Naive B cell (primary cell): Measurements from ENCODE around the gene PRRC2C. TPM values are rescaled to one million over a fixed set of nuclear protein-coding genes. Genes with fewer than 3 reads are reported as not detected.
A peak's percentile ranks its signal among the peaks of the same experiment; 100 is the strongest.
"Not testable (repeated sequence)": the region's sequence is repeated elsewhere in the genome, so short reads cannot be mapped to it uniquely, and the experiment has no call there.

ENCODE experiments used
- ATAC-seq, 2 donors: fragments of 150-1000 bp; cut with Tn5 transposase; 2 replicates each; pipeline ENCODE4 v1.10.0; 2021; ENCODE audit warnings: low read depth in 2 of 2, mild to moderate bottlenecking in 2 of 2, moderate library complexity in 2 of 2
- DNase-seq: peaks from one replicate; pipeline ENCODE4 v3.0.0; 2022
- H3K27ac Mint-ChIP-seq, 6 donors: one replicate each; pipeline ENCODE4 v1.8.0; 2020 to 2022; ENCODE audit warnings: mild to moderate bottlenecking in 6 of 6, mixed read lengths in 6 of 6, moderate library complexity in 5 of 6, inconsistent platforms in 2 of 6
- H3K27me3 Mint-ChIP-seq, 3 donors: one replicate each; pipeline ENCODE4 v1.8.0; 2021 to 2022; ENCODE audit warnings: mixed read lengths in 3 of 3, mild to moderate bottlenecking in 1 of 3
- H3K36me3 Mint-ChIP-seq, 2 donors: one replicate each; pipeline ENCODE4 v1.8.0; 2020 to 2022; ENCODE audit warnings: mixed read lengths in 2 of 2, inconsistent platforms in 1 of 2, mild to moderate bottlenecking in 1 of 2
- H3K4me1 Mint-ChIP-seq, 3 donors: one replicate each; pipeline ENCODE4 v1.8.0; 2020 to 2022; ENCODE audit warnings: mixed read lengths in 3 of 3, inconsistent platforms in 1 of 3, mild to moderate bottlenecking in 1 of 3, moderate library complexity in 1 of 3
- H3K4me3 Mint-ChIP-seq, 8 donors: one replicate each; pipeline ENCODE4 v1.8.0; 2020 to 2022; ENCODE audit warnings: mild to moderate bottlenecking in 8 of 8, mixed read lengths in 8 of 8, moderate library complexity in 8 of 8, inconsistent platforms in 2 of 8
- H3K9me3 Mint-ChIP-seq, 7 donors: one replicate each; pipeline ENCODE4 v1.8.0; 2020 to 2022; ENCODE audit warnings: mixed read lengths in 7 of 7, mild to moderate bottlenecking in 5 of 7, inconsistent platforms in 2 of 7, moderate library complexity in 1 of 7
- polyA plus RNA-seq, 6 donors: library from polyadenylated mRNA; unstranded; fragments of 300-500 nt; fragmentation: Illumina TruSeq; gene quantifications; one replicate each; pipeline ENCODE4 v1.2.3, GENCODE V29; 2021; ENCODE audit warnings: low read depth in 6 of 6

Gene PRRC2C
- polyA plus RNA-seq: 10 to 100 TPM; 15.3 to 97.0 (median 46.7) TPM

- Mint-ChIP-seq H3K4me1 (peaks cover 44 to 55% (median 54%) of the 10 kb centered on the region in 3 donors), H3K27ac (peak within 1 kb of the TSS; percentile 97 to 100 (median 100)), H3K4me3 (peak within 1 kb of the TSS; percentile 85 to 99 (median 96)), H3K27me3 (no peaks in the 10 kb centered on the region), H3K9me3 (peaks cover 0 to 2% (median 0%) of the 10 kb centered on the region in 7 donors), H3K36me3 (peaks cover 0 to 4% of the 10 kb centered on the region in 2 donors)
- ATAC-seq (peak; percentile 79 to 80), DNase-seq (peak; percentile 93)
Measured at GRCh38 chr1:171485375-171486047, at the start of gene PRRC2C. PRRC2C (plus strand) TSS chr1:171485530; CDS start chr1:171512089, 26,559 bp downstream.

DNA sequence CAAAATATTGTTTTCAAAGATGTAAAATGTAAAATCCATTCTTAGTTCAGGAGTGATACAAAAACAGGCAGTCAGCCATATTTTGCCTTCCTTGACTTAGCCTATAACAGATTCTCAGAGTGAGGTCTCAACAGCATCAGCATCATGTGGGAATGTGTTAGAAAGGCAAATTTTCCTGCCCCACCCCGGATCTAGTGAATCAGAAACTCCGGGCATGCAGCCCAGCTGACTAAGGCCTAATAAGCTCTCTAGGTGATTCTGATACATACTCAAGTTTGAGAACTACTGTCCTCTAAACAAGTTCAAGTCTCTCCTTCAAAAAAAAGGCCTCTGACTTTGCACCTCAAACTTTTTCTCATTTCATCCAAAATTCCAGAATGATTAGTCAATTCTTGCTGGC is 46.9 kb upstream of the PRRC2C start:
- no peak for ATAC-seq
- Mint-ChIP-seq H3K4me3 (no peak overlapping the region), H3K4me1 (peaks cover 0 to 4% (median 0%) of the 10 kb centered on the region in 3 donors), H3K27me3 (peaks cover 9 to 23% (median 10%) of the 10 kb centered on the region in 3 donors), H3K9me3 (no peaks in the 10 kb centered on the region), H3K27ac (peak overlapping the region in 1 of 6 donors; percentile 10), H3K36me3 (no peaks in the 10 kb centered on the region)
- DNase-seq: no peak

DNA sequence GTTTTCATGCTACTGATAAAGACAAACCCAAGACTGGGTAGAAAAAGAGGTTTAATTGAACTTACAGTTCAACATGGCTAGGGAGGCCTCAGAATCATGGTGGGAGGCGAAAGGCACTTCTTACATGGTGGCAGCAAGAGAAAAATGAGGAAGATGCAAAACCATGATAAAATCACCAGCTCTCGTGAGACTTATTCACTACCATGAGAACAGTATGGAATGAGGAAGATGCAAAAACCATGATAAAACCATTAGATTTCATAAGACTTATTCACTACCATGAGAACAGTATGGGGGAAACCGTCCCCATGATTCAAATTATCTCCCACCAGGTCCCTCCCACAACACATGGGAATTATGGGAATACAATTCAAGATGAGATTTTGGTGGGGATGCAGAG is 45.1 kb upstream of the PRRC2C start:
- not testable (repeated sequence) for DNase-seq, H3K27ac Mint-ChIP-seq
- peaks cover 3 to 17% (median 9%) of the 10 kb centered on the region in 3 donors for H3K27me3 Mint-ChIP-seq

DNA sequence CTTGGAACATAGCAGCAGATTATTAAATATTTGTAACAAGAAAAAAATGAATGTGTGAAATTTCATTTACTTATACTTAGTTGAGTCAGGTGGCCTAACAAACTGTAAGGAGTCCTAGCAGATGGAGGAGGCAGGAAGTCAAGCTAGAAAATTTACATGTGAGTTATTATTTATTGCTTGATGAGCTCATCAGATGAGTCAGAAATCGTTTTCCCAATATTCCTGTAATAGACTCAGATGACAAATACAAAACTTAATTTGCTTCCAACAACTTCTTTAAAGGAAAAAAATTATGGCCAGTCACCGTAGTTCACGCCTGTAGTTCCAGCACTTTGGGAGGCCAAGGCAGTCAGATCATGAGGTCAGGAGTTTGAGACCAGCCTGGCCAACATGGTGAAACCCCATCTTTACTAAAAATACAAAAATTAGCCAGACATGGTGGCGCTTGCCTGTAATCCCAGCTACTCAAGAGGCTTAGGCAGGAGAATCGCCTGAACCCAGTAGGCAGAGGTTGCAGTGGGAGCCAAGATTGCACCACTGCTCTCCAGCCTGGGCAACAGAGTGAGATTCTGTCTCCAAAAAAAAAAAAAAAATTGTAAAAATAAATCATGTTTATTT is 43.9 kb upstream of the PRRC2C start:
- not testable (repeated sequence) for H3K36me3 Mint-ChIP-seq, DNase-seq, H3K9me3 Mint-ChIP-seq, ATAC-seq, H3K4me1 Mint-ChIP-seq, H3K4me3 Mint-ChIP-seq, H3K27ac Mint-ChIP-seq
- H3K27me3 Mint-ChIP-seq: peaks cover 3 to 14% (median 9%) of the 10 kb centered on the region in 3 donors

More for the DNA sequence above, 45.1 kb upstream of the PRRC2C start:
- not testable (repeated sequence) for H3K4me3 Mint-ChIP-seq, H3K36me3 Mint-ChIP-seq, ATAC-seq, H3K9me3 Mint-ChIP-seq, H3K4me1 Mint-ChIP-seq

GRCh38 chr1:171446386-171446785 is 38.9 kb upstream of the PRRC2C start:
- H3K4me1 Mint-ChIP-seq: no peaks in the 10 kb centered on the region
- peaks cover 0 to 1% (median 0%) of the 10 kb centered on the region in 7 donors for H3K9me3 Mint-ChIP-seq
- no peak for ATAC-seq
- H3K27me3 Mint-ChIP-seq: no peaks in the 10 kb centered on the region
- no peak for DNase-seq
- H3K36me3 Mint-ChIP-seq: no peaks in the 10 kb centered on the region
- no peak overlapping the region for H3K27ac Mint-ChIP-seq
- H3K4me3 Mint-ChIP-seq: no peak overlapping the region

GRCh38 chr1:171455967-171456366 is 29.4 kb upstream of the PRRC2C start:
- DNase-seq: no peak
- no peak for ATAC-seq
- peaks cover 0 to 8% of the 10 kb centered on the region in 2 donors for H3K36me3 Mint-ChIP-seq
- H3K27me3 Mint-ChIP-seq: peaks cover 12 to 24% (median 21%) of the 10 kb centered on the region in 3 donors
- peaks cover 3 to 22% (median 11%) of the 10 kb centered on the region in 7 donors for H3K9me3 Mint-ChIP-seq
- no peaks in the 10 kb centered on the region for H3K4me1 Mint-ChIP-seq
- H3K27ac Mint-ChIP-seq: no peak overlapping the region
- no peak overlapping the region for H3K4me3 Mint-ChIP-seq

DNA sequence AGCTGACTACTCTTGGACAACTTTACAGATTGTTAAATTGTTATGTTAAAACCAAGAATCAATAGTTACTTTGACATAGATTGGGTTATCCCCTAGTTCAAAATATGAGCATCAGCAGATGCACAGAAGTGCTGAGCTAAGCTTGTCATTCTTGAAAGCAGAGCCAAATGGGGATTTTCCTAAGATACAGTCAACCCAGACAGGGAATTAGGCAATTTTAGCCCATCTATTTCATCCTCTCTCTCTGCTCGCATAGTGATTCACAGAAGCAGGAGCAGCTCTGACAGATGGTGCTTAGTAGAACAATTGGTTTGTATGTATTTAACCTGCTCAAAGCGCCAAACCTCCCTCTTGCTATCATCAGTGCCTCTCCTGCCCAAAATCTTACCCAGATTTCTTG is 27.9 kb upstream of the PRRC2C start:
- ATAC-seq: no peak
- Mint-ChIP-seq H3K27me3 (peaks cover 12 to 30% (median 28%) of the 10 kb centered on the region in 3 donors), H3K4me1 (no peaks in the 10 kb centered on the region), H3K4me3 (no peak overlapping the region), H3K9me3 (peaks cover 2 to 11% (median 5%) of the 10 kb centered on the region in 7 donors), H3K36me3 (peaks cover 0 to 5% of the 10 kb centered on the region in 2 donors), H3K27ac (no peak overlapping the region)
- DNase-seq: no peak

DNA sequence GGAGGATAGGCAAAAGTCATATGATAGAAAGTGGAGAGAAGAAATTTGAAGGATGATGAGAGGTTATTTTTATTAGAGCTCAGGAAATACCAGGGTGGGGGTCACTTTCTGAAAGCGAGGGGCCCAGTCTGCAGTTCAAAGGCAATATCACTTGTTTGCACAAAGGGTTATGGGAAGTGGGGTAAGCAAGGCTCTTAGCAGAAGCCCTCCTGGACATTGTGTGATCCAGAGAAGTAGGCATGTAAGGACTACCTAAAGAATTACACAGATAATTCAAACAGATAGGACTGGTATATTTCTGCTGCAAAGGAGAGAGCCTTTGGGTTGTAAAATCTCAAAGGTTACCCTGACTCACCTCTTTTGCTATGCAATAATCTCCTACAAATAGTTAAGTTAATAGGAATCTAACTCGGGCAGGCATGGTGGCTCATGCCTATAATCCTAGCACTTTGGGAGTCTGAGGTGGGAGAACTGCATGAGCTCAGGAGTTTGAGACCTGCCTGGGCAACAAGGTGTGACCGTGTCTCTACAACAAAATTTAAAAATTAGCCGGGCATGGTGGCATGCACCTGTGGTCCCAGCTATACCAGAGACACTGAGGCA is 25.2 kb upstream of the PRRC2C start:
- H3K9me3 Mint-ChIP-seq: no peaks in the 10 kb centered on the region
- H3K27me3 Mint-ChIP-seq: peaks cover 8 to 28% (median 22%) of the 10 kb centered on the region in 3 donors
- peak overlapping the region in 1 of 8 donors; percentile 65 for H3K4me3 Mint-ChIP-seq
- DNase-seq (no peak), ATAC-seq (no peak)
- H3K4me1 Mint-ChIP-seq: no peaks in the 10 kb centered on the region
- no peak overlapping the region for H3K27ac Mint-ChIP-seq
- no peaks in the 10 kb centered on the region for H3K36me3 Mint-ChIP-seq

DNA sequence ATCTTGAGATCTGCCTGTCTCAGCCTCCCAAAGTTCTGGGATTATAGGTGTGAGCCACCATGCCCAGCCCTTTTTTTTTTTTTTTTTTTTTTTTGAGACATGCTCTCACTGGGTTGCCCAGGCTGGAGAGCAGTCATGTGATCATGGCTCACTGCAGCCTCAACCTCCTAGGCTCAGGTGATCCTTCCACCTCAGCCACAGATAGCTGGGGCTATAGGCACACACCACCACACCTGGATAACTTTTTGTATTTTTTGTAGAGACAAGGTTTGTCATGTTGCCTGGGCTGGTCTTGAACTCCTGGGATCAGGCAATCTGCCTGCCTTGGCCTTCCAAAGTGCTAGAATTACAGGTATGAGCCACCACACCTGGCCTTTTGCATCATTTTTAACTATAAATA is 17.7 kb upstream of the PRRC2C start:
- Mint-ChIP-seq H3K4me1 (no peaks in the 10 kb centered on the region), H3K36me3 (no peaks in the 10 kb centered on the region), H3K9me3 (peaks cover 0 to 2% (median 0%) of the 10 kb centered on the region in 7 donors), H3K4me3 (no peak overlapping the region), H3K27ac (no peak overlapping the region), H3K27me3 (peaks cover 0 to 3% (median 0%) of the 10 kb centered on the region in 3 donors)
- DNase-seq (no peak), ATAC-seq (no peak)

DNA sequence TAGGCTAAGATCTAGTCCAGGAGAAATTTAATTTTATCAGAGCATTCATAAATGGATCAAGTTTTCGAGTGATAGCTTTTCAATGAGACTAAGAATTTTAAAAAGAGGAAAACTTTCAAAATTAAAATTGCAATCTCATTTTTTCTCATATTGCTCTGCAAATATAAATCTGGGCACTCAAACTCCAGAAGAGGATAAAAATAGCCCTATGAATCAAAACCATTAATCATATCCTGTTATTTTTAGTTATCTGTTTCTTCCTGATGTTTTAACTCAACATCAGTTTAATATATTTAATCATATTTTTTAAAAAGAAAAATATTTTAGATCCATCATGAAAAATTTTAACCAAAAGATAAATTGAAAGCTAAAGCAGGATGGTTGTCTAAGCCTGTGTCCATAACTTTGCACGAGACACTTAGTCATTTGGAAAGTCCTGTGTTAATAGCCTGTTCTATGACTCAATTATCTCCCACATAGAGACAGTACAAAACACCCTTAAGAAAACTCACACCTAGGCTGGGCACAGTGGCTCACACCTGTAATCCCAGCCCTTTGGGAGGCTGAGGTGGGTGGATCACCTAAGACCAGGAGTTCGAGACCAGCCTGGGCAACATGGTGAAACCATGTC is 17.1 kb upstream of the PRRC2C start:
- Mint-ChIP-seq H3K27me3 (peaks cover 0 to 3% (median 0%) of the 10 kb centered on the region in 3 donors), H3K4me3 (no peak overlapping the region), H3K4me1 (no peaks in the 10 kb centered on the region), H3K36me3 (no peaks in the 10 kb centered on the region), H3K9me3 (peaks cover 0 to 8% (median 3%) of the 10 kb centered on the region in 7 donors), H3K27ac (no peak overlapping the region)
- DNase-seq (no peak), ATAC-seq (no peak)

- DNase-seq (no peak), ATAC-seq (no peak)
- no peak overlapping the region for H3K4me3 Mint-ChIP-seq
- H3K4me1 Mint-ChIP-seq: no peaks in the 10 kb centered on the region
- peaks cover under 1 to 20% (median 17%) of the 10 kb centered on the region in 3 donors for H3K27me3 Mint-ChIP-seq
- no peak overlapping the region for H3K27ac Mint-ChIP-seq
- peaks cover 0 to 8% (median 3%) of the 10 kb centered on the region in 7 donors for H3K9me3 Mint-ChIP-seq
- H3K36me3 Mint-ChIP-seq: no peaks in the 10 kb centered on the region
Measured at GRCh38 chr1:171470726-171471125, 14.6 kb upstream of the PRRC2C start.

GRCh38 chr1:171472183-171472647 is 13.1 kb upstream of the PRRC2C start:
- H3K4me3 Mint-ChIP-seq: no peak overlapping the region
- peaks cover 0 to 2% (median 0%) of the 10 kb centered on the region in 3 donors for H3K4me1 Mint-ChIP-seq
- no peak for DNase-seq
- H3K27me3 Mint-ChIP-seq: peaks cover 0 to 25% (median 17%) of the 10 kb centered on the region in 3 donors
- H3K9me3 Mint-ChIP-seq: peaks cover 0 to 8% (median 3%) of the 10 kb centered on the region in 7 donors
- no peak overlapping the region for H3K27ac Mint-ChIP-seq
- no peak for ATAC-seq
- no peaks in the 10 kb centered on the region for H3K36me3 Mint-ChIP-seq

DNA sequence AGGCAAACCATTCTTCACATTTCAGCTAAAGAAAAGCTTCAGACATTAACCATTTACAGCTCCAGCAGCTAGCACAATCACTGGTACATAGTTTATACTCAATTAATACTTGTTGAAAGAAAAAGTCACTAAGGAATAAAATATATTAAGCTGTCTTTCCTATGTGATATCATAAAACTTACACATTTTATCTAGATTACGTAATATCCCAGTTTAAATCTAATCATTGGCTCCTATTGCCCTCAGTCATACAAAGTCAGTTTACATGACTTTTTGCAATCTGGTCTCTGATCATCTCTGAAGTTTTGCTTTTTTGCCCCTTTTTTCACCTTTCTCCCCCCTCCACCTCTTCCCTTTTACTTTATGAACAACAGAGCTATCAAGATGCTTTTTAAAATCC is 8.5 kb upstream of the PRRC2C start:
- DNase-seq: no peak
- Mint-ChIP-seq H3K27ac (no peak overlapping the region), H3K9me3 (peaks cover 0 to 8% (median 3%) of the 10 kb centered on the region in 7 donors), H3K4me1 (peaks cover 0 to 4% (median 0%) of the 10 kb centered on the region in 3 donors), H3K27me3 (peaks cover 0 to 28% (median 17%) of the 10 kb centered on the region in 3 donors), H3K4me3 (no peak overlapping the region), H3K36me3 (no peaks in the 10 kb centered on the region)
- ATAC-seq: no peak
